Liver (tissue), 9 donors: ENCODE data around the gene SMC6. TPM values are rescaled to one million over a fixed set of nuclear protein-coding genes. Genes with fewer than 3 reads are reported as not detected.

Experiments used
- DNase-seq: peaks from one replicate; pipeline ENCODE4 v3.0.0-alpha.2; 2017; ENCODE audit warnings: low spot score
- H3K27ac ChIP-seq, 2 donors: one replicate each; pipeline ENCODE4 v1.7.0; 2013; ENCODE audit warnings: inconsistent platforms in 2 of 2, low read length in 2 of 2, control low read depth in 1 of 2, low read depth in 1 of 2, mild to moderate bottlenecking in 1 of 2
- H3K27me3 ChIP-seq, 4 donors: one replicate each; pipeline versions ENCODE4 v1.6.1 to v1.7.0; 2013; ENCODE audit warnings: low read length in 3 of 4, inconsistent platforms in 1 of 4, mild to moderate bottlenecking in 1 of 4, moderate library complexity in 1 of 4; ENCODE audit not compliant: control insufficient read depth in 4 of 4, insufficient read depth in 4 of 4
- H3K36me3 ChIP-seq, 4 donors: one replicate each; pipeline versions ENCODE4 v1.6.1 to v1.7.0; 2013; ENCODE audit warnings: low read length in 3 of 4, mild to moderate bottlenecking in 3 of 4, low read depth in 1 of 4, moderate library complexity in 1 of 4; ENCODE audit not compliant: control insufficient read depth in 4 of 4, insufficient read depth in 3 of 4
- H3K4me1 ChIP-seq, 4 donors: one replicate each; pipeline versions ENCODE4 v1.6.1 to v1.7.0; 2013; ENCODE audit warnings: low read length in 3 of 4, mild to moderate bottlenecking in 3 of 4, moderate library complexity in 1 of 4; ENCODE audit not compliant: control insufficient read depth in 4 of 4, insufficient read depth in 4 of 4
- H3K4me3 ChIP-seq, 3 donors: one replicate each; pipeline versions ENCODE4 v1.6.1 to v1.7.0; 2013; ENCODE audit warnings: low read length in 3 of 3, control low read depth in 1 of 3, low read depth in 1 of 3, mild to moderate bottlenecking in 1 of 3
- H3K9ac ChIP-seq, 2 donors: one replicate each; pipeline ENCODE4 v1.7.0; 2013; ENCODE audit warnings: low read length in 2 of 2, mild to moderate bottlenecking in 2 of 2, moderate library complexity in 2 of 2, control low read depth in 1 of 2, low read depth in 1 of 2
- H3K9me3 ChIP-seq, 4 donors: one replicate each; pipeline versions ENCODE4 v1.6.1 to v1.7.0; 2013; ENCODE audit warnings: low read length in 3 of 4; ENCODE audit not compliant: control insufficient read depth in 4 of 4
- FOXA1 ChIP-seq: IDR thresholded peaks from 2 replicates; pipeline ENCODE4 v1.6.1; 2016; ENCODE audit warnings: antibody characterized with exemption
- GABPA ChIP-seq, 2 donors: IDR thresholded peaks in 1 of 2; conservative IDR thresholded peaks in 1 of 2; 2 replicates each; pipeline ENCODE4 v1.6.1; 2016; ENCODE audit warnings: antibody characterized with exemption in 2 of 2, mild to moderate bottlenecking in 1 of 2, moderate library complexity in 1 of 2
- HNF4A ChIP-seq, 2 donors: conservative IDR thresholded peaks; 2 replicates each; pipeline ENCODE4 v1.6.1; 2016; ENCODE audit warnings: antibody characterized with exemption in 2 of 2, mild to moderate bottlenecking in 2 of 2
- HNF4G ChIP-seq: IDR thresholded peaks from 2 replicates; pipeline ENCODE4 v1.6.1; 2016; ENCODE audit warnings: antibody characterized with exemption
- JUND ChIP-seq, 2 donors: IDR thresholded peaks; 2 replicates each; pipeline ENCODE4 v1.6.1; 2016; ENCODE audit warnings: antibody characterized with exemption in 2 of 2
- NR2F2 ChIP-seq: IDR thresholded peaks from 2 replicates; pipeline ENCODE4 v1.6.1; 2016; ENCODE audit warnings: antibody characterized with exemption
- RAD21 ChIP-seq, 2 donors: IDR thresholded peaks; 2 replicates each; pipeline ENCODE4 v1.6.1; 2016; ENCODE audit warnings: antibody characterized with exemption in 2 of 2, mild to moderate bottlenecking in 2 of 2
- RXRA ChIP-seq, 2 donors: IDR thresholded peaks; 2 replicates each; pipeline ENCODE4 v1.6.1; 2017 to 2018; ENCODE audit warnings: antibody characterized with exemption in 2 of 2, mild to moderate bottlenecking in 1 of 2
- SP1 ChIP-seq: IDR thresholded peaks from 2 replicates; pipeline ENCODE4 v1.6.1; 2018; ENCODE audit warnings: antibody characterized with exemption, mild to moderate bottlenecking
- TAF1 ChIP-seq: conservative IDR thresholded peaks from 2 replicates; pipeline ENCODE4 v1.6.1; 2016; ENCODE audit warnings: antibody characterized with exemption, mild to moderate bottlenecking
- YY1 ChIP-seq: IDR thresholded peaks from 2 replicates; pipeline ENCODE4 v1.6.1; 2016; ENCODE audit warnings: antibody characterized with exemption, mild to moderate bottlenecking
- WGBS: extraction: QIAGEN DNeasy Blood & Tissue Kit; methylation state at CpG from one replicate; pipeline ENCODE4 v1.1.7; 2013; 5-methylcytosine and 5-hydroxymethylcytosine counted together
- polyA plus RNA-seq, 2 donors: library from polyadenylated mRNA; stranded (reverse) in 1 of 2; unstranded in 1 of 2; fragments of 200-250 nt in 1 of 2; fragments of >200 nt in 1 of 2; fragmentation: Nextera tagmentation in 1 of 2; extraction: Ambion mirVana in 1 of 2; gene quantifications; one replicate each; pipeline versions ENCODE4 v1.2.1 to v1.2.3, GENCODE V29; 2013 to 2015
- total RNA-seq, 2 donors: library from RNA; depleted of rRNA; stranded (reverse); fragments of >200 nt; gene quantifications; one replicate each; pipeline ENCODE4 v1.2.3, GENCODE V29; 2014
- TF ChIP-seq, protein P1 (sequence below): IDR thresholded peaks from 2 replicates; pipeline ENCODE4 v1.6.1; 2016; ENCODE audit warnings: antibody characterized with exemption
- TF ChIP-seq, protein P2 (sequence below): IDR thresholded peaks from 2 replicates; pipeline ENCODE4 v1.6.1; 2016; ENCODE audit warnings: antibody characterized with exemption
- TF ChIP-seq, protein P3 (sequence below): fragments of 150-350 bp; IDR thresholded peaks from 2 replicates; pipeline ENCODE4 v1.5.1; 2017; ENCODE audit warnings: improper control_type of control experiment, low read depth, low read length; ENCODE audit not compliant: missing input control
- TF ChIP-seq, protein P4 (sequence below): IDR thresholded peaks from 2 replicates; pipeline ENCODE4 v1.6.1; 2016; ENCODE audit warnings: antibody characterized with exemption, mild to moderate bottlenecking
- TF ChIP-seq, protein P5 (sequence below): IDR thresholded peaks from 2 replicates; pipeline ENCODE4 v1.6.1; 2016; ENCODE audit warnings: antibody characterized with exemption
- donor health status: healthy.
- donor health status: healthy.
- donor health status: healthy.
- donor health status: healthy.
- donor health status: healthy.

Gene SMC6
- total and polyA plus RNA-seq, 4 donors, result 2.6 to 22.3 (median 11.0) TPM

DNA sequence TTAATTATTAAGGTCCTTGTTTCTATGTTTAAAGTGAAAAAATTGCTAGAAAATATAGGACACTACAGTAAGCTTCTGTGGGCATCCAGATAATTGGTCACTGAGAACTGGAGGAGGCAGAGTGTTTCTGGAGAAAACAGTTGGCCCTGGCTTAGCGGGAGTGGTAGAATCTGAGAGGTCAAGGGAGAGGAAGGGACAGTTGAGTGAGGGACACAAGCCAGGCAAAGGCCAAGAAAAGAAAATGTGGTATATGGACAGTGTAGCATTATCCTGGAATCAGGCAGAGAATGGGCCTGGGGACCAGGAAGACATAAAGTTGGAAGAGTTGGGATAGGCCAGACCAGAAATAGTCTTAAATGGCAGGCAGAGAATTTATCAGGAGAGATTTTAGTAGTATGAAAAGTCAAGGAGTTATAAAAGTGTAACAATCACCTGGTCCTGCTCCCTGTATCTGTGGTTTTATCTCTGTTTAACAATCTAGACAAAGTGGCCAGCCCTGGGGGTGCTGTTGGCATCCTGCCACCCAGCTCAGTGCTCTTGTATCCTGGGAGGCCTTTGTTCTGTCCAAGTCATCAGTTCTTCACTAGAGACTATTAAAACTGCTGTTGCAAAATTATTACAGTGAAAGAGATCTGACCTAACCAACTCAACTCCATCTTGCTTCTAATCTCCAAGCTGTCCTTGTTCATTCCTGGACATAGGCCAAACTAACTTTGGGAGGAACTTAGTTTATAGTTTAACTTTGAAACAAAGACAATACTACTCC is 47.3 kb upstream of the SMC6 start:
- TF ChIP-seq GABPA (IDR thresholded peaks at IDR 0.05 in 1 of 2, conservative IDR thresholded peaks at IDR 0.05 in 1 of 2) (no peak), HNF4A (conservative IDR thresholded peaks at IDR 0.05) (no peak), JUND (IDR thresholded peaks at IDR 0.05) (no peak), RAD21 (IDR thresholded peaks at IDR 0.05) (no peak), FOXA1 (no peak), SP1 (no peak), HNF4G (no peak), TAF1 (no peak), YY1 (no peak)
- TF ChIP-seq, protein P1, sequence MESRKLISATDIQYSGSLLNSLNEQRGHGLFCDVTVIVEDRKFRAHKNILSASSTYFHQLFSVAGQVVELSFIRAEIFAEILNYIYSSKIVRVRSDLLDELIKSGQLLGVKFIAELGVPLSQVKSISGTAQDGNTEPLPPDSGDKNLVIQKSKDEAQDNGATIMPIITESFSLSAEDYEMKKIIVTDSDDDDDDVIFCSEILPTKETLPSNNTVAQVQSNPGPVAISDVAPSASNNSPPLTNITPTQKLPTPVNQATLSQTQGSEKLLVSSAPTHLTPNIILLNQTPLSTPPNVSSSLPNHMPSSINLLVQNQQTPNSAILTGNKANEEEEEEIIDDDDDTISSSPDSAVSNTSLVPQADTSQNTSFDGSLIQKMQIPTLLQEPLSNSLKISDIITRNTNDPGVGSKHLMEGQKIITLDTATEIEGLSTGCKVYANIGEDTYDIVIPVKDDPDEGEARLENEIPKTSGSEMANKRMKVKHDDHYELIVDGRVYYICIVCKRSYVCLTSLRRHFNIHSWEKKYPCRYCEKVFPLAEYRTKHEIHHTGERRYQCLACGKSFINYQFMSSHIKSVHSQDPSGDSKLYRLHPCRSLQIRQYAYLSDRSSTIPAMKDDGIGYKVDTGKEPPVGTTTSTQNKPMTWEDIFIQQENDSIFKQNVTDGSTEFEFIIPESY, result no peak
- TF ChIP-seq, protein P2, sequence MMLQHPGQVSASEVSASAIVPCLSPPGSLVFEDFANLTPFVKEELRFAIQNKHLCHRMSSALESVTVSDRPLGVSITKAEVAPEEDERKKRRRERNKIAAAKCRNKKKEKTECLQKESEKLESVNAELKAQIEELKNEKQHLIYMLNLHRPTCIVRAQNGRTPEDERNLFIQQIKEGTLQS, result no peak
- TF ChIP-seq, protein P3, sequence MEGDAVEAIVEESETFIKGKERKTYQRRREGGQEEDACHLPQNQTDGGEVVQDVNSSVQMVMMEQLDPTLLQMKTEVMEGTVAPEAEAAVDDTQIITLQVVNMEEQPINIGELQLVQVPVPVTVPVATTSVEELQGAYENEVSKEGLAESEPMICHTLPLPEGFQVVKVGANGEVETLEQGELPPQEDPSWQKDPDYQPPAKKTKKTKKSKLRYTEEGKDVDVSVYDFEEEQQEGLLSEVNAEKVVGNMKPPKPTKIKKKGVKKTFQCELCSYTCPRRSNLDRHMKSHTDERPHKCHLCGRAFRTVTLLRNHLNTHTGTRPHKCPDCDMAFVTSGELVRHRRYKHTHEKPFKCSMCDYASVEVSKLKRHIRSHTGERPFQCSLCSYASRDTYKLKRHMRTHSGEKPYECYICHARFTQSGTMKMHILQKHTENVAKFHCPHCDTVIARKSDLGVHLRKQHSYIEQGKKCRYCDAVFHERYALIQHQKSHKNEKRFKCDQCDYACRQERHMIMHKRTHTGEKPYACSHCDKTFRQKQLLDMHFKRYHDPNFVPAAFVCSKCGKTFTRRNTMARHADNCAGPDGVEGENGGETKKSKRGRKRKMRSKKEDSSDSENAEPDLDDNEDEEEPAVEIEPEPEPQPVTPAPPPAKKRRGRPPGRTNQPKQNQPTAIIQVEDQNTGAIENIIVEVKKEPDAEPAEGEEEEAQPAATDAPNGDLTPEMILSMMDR, result no peak
- TF ChIP-seq, protein P4, sequence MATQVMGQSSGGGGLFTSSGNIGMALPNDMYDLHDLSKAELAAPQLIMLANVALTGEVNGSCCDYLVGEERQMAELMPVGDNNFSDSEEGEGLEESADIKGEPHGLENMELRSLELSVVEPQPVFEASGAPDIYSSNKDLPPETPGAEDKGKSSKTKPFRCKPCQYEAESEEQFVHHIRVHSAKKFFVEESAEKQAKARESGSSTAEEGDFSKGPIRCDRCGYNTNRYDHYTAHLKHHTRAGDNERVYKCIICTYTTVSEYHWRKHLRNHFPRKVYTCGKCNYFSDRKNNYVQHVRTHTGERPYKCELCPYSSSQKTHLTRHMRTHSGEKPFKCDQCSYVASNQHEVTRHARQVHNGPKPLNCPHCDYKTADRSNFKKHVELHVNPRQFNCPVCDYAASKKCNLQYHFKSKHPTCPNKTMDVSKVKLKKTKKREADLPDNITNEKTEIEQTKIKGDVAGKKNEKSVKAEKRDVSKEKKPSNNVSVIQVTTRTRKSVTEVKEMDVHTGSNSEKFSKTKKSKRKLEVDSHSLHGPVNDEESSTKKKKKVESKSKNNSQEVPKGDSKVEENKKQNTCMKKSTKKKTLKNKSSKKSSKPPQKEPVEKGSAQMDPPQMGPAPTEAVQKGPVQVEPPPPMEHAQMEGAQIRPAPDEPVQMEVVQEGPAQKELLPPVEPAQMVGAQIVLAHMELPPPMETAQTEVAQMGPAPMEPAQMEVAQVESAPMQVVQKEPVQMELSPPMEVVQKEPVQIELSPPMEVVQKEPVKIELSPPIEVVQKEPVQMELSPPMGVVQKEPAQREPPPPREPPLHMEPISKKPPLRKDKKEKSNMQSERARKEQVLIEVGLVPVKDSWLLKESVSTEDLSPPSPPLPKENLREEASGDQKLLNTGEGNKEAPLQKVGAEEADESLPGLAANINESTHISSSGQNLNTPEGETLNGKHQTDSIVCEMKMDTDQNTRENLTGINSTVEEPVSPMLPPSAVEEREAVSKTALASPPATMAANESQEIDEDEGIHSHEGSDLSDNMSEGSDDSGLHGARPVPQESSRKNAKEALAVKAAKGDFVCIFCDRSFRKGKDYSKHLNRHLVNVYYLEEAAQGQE, result no peak
- Histone ChIP-seq H3K27me3 (no peaks in the 10 kb centered on the region), H3K9ac (no peak overlapping the region), H3K4me3 (no peak overlapping the region), H3K9me3 (no peaks in the 10 kb centered on the region), H3K4me1 (no peaks in the 10 kb centered on the region), H3K27ac (no peak overlapping the region), H3K36me3 (no peaks in the 10 kb centered on the region)
- DNase-seq, result no peak
- WGBS, result 96% methylated on average over 1 of the region's 1 CpG

DNA sequence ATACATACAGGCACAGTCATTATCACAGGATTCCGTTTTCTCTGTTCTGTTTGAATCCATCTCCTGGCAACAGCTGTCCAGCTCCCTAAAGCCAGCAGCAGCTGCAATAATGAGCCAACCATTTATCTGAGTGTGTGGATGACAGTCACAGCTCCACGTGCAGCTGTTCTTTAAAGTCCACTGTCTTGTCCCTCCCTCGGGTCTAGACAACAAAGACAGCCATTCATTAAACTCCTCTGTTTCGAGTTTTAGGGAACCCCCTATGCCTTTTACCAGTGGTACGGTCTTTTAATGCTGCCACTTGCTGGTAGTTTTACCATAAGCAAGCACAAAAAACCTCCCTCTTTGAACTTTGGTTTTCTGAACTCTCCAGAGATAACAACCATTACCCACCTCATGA is 46.6 kb upstream of the SMC6 start:
- 73% methylated on average over 5 of the region's 5 CpGs for WGBS
- no peaks in the 10 kb centered on the region for H3K4me1 ChIP-seq
- no peaks in the 10 kb centered on the region for H3K27me3 ChIP-seq
- no peaks in the 10 kb centered on the region for H3K9me3 ChIP-seq
- no peak for DNase-seq
- H3K36me3 ChIP-seq, result no peaks in the 10 kb centered on the region
- TF ChIP-seq, protein P1, result no peak
- TF ChIP-seq, protein P4, result no peak
- TF ChIP-seq RAD21 (IDR thresholded peaks at IDR 0.05) (no peak), RXRA (IDR thresholded peaks at IDR 0.05) (no peak), JUND (IDR thresholded peaks at IDR 0.05) (no peak), GABPA (IDR thresholded peaks at IDR 0.05 in 1 of 2, conservative IDR thresholded peaks at IDR 0.05 in 1 of 2) (no peak), TAF1 (no peak), YY1 (no peak), SP1 (no peak), FOXA1 (no peak), NR2F2 (no peak), HNF4G (no peak)
- TF ChIP-seq, protein P2, result no peak
- TF ChIP-seq, protein P5, sequence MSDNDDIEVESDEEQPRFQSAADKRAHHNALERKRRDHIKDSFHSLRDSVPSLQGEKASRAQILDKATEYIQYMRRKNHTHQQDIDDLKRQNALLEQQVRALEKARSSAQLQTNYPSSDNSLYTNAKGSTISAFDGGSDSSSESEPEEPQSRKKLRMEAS, result no peak
- H3K4me3 ChIP-seq, result no peak overlapping the region
- H3K27ac ChIP-seq, result no peak overlapping the region
- no peak overlapping the region for H3K9ac ChIP-seq
